ENCODE results near the gene ACHE.
A peak's percentile ranks its signal among the peaks of the same experiment; 100 is the strongest.

ACHE gene

DNA sequence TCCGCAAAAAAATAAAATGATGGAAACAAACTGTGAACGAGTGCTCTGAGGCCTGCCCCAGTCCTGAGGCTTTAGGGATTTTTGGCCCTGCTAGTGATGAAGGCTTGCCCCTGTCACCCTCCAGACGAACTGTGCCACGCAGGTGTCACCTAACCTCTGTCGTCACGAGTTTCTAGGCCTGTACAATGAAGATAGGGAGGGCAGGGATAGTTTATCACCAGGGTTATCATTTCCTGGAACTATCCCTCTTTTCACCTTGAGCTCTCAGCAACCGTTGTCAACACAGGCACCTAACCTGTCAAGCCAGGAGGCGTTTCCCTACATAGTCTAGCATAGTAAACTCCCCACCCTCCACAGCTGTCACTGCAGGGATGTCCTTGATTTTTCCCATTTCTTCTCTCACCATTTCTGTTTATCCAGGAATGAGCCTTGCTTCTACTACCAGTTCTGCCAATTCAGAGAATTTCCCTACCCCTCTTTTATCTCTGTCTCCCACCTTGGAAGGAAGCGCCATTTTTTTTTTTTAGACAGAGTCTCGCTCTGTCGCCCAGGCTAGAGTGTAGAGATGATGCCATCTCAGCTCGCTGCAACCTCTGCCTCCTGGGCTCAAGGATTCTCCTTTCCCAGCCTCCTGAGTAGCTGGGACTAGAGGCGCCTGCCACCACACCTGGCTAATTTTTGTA, 2.2 kb upstream of the ACHE start:
- DNase-seq (ENCODE audit: low read depth in 2 of 3, low spot score in 1 of 3) = no peak

DNA sequence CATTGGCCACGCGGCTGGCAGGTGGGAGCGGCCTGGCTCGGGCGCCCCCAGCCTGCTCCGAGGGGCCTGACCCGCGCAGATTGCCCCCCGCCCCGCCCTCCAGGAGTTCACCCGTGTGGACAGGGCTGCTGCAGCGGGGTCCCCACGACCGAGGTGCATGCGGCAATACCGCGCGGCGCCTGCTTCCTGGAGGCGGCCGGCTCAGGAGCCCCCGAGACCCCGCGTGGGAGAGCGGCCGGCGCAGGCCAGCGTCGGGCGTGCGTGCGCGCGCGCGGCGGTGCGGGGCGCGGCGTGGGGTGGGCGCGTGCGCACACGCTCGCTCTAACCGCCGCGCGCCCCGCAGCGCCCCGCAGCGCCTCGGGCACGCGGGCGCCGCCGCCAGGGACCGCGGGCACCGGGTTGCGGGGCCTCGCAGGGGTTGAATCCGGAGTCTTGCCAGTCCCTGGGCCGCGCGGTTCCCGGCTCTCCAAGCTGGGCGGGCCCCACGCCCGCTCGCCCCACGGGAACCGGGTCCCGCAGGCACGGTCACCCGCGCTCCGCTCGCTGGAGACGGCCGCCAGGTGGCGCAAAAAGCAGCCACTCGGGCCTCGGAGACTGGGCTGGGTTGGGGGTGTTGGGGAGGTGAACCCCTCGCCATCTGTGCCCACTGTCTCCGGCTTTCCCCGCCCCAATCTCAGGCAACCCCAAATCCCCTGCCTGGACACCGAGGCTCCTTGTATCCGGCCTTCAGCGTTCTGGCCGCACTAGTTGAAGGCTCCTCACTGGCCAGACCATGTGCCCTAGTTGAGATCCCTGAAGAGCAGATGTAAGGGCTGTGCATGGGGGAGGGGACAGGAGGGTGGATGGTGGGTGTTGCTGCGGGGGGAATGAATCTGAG, 1.3 kb upstream of the ACHE start:
- DNase-seq (ENCODE audit: low read depth in 2 of 3, low spot score in 1 of 3) = no peak

DNA sequence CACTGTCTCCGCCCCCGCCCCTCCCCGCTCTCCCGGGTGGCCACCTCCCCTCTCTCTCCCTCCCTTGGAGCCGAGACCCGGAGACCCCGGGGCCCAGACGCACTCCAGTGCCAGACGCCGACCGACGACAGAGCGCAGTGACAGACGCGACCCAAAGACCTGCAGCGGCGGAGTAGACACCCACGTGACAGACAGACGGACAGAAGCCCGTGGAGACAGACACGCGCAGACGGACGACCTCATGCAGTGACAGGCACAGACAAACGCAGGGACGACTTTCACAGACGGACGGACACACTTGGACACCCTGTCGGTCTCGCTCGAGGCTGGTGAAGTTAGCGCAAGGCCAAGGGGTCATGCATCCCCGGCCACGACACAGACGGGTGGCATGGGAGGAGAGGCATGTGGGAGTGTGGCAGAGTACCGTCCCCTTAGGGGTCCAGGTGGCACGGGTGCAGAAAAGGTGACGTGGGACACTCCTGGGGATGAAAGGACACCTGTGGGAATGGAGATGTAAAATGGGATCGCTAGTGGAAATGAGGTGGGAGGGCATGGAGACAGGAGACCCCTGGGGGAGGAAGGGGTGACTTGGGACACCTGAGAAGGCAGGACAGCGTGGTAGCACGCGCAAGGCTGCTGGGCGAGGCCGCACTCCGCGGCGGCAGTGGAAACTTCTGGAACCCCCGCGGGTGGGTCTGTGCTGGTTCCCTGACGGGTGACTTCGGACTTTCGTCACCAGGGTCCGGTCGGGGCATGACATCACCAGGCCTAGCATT, 456 bp upstream of the ACHE start:
- no peak for DNase-seq (ENCODE audit: low read depth in 2 of 3, low spot score in 1 of 3)

DNA sequence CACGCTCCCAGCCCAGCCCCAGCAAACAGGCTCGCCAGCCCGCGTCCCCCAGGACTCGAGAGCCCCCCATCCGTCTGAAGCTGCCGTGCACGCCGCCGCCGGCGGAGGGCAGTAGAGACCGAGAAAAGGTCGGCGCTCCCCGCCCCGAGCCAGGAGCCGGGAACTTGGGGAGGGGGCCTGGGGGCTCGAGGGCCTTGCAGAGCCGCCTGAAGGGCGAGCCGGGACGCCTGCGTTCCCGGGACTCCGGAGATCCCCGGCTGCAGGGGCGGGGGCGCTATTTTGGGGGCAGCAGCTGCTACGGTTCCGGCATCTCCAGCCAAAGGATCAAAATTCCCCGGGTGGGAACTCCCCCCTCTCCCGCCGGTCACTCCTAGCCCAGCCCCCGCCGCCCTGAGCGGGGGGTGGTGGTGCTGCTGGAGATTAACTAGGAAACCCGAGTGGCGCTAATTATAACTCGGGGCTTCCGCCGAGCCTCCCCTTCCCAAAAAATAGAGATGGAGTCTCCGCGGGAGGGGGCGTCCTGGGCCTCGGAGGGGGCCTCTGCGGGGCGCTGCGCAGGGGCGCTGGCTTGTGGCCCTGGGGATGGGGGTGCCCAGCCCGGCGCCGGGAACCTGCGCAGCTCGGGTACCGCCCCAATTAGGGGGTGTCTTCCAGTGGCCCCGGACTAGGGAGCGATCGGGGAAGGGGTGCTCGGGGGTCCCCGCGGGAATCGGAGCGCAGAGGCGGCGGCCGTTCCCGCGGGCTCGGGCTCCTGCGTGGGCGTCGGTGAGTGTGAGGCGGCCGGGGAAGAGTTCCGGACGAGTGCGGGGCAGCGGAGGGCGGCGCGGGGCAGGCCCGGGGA, 608 bp downstream of the ACHE start:
- peak in 1 of 3 donors; percentile 45 for DNase-seq (ENCODE audit: low read depth in 2 of 3, low spot score in 1 of 3)

DNA sequence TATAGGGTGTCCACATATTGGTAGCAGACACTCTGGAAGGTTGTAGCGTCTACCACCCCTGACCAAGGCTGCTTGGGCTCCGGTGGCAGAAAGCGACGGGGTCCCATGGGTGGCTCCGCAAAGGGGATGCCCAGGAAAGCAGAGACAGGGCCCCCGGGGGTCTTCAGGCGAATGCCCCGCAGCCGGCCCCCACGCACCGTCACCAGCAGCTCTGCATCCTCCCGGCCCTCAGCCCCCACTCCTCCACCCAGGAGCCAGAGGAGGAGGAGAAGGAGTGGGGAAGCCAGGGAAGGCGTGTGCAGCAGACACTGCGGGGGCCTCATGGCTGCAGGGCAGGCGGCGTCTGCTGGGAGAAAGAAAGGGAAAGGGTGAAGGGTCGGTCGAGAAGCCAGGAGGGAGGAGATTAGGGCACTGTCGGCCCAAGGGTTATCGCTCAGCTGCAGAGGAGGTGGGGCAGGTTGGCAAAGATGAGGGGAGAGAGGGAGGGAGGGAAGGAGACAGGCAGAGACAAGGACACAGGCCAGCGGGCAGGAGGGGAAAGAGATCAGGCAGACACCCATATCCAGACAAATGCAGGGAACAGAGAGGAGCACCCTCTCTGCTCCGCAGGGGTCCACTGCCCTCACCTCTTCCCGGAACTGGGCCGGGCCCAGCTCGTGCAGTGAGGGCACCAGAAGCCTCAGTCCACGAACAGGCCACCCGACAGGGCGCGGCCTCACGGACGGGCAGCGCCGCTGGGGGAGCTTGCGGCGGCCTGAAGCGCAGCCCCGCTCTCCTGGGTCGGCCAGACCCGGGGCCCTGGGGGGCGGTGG, 1.6 kb downstream of the ACHE start:
- DNase-seq (ENCODE audit: low read depth in 2 of 3, low spot score in 1 of 3) = no peak

DNA sequence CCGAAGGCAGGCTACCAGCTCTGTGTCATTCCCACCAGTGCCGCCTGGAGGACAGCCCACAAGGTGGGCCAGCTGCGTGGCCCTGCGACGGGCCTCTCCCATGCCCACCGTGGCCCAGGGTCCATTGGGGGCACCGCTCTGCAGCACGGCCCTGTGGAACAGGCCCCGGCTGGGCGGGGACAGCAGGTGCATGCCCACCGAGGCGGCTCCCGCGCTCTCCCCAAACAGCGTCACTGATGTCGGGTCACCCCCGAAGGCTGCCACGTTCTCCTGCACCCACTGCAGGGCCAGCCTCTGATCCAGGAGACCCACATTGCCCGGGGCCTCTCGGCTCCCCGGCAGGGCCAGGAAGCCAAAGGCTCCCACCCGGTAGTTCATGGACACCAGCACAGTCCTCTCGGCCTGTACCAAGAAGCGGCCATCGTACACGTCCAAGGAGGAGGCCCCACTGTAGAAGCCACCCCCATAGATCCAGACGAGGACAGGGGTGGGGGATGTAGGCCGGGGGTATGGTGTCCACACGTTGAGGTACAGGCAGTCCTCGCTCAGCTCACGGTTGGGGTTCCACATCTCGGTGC, 2.3 kb downstream of the ACHE start:
- no peak for DNase-seq (ENCODE audit: low read depth in 2 of 3, low spot score in 1 of 3)

DNA sequence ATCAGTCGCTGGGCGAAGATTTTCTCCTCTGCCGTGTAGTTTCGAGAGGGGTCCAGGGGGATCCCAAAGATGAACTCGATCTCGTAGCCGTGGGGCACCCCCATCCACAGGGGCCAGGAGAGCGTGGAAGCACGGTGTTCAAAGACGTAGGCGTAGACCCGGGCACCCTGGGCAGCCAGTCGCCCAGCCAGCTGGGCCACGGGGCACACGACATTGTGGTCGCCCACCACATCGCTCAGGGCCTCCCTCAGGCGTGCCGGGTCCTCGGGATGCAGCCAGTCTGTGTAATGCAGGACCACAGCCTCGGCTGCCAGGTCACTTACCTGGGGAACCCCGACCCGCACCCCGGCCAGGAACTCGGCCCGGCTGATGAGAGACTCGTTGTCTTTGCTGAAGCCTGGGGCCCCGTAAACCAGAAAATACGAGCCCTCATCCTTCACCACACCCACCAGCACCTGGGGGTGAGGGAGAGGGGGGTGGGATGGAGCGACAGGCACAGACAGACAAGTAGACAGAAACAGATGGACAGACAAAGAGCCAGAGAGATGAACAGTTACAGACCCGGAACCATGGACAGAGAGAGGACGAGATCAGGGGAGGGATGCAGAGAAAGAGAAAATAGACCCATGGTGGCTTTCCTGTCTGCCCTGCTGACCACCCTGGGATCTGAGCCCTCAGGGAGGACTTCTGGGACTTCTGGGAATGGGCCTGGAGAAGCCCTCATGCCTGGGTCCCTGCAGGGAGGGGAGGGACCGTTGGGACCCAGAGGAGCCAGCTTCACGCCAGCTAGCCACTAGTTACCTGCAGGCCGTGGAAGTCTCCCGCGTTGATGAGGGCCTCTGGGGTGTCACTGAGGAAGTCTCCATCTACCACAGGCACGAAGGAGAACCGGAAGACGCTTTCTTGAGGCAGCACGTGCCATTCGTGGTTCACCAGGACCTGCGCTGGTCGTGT, 3.0 kb downstream of the ACHE start:
- DNase-seq (ENCODE audit: low read depth in 2 of 3, low spot score in 1 of 3) = no peak

DNA sequence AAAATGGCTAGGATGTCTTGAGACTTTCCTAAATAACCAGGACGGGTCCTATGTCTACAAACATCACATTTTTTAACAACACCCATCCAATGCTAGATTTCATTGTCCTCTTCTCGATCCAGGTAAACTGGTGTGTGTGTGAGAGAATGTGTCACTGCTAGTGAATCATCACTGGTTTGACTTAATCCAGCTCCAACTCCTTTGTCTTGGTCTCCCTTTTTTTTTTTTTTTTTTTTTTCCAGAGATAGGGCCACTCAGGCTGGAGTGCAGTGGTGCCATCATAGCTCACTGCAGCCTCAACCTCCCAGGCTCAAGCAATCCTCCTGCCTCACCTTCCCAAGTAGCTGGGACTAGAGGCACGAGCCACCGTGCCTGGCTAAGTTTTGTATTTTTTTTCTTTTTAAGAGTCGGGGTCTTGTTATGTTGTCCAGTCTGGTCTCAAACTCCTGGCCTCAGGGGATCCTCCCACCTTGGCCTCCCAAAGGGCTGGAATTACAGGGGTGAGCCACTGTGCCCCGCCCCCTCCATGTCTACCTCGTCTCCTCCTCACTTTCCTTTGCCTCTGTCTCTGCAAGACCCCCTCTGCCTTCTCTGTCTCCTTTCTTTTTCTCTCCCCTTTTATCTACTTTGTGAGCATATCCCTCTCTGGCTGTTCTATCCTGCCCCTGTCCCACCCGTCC, 4.0 kb downstream of the ACHE start:
- no peak for DNase-seq (ENCODE audit: low read depth in 2 of 3, low spot score in 1 of 3)

DNA sequence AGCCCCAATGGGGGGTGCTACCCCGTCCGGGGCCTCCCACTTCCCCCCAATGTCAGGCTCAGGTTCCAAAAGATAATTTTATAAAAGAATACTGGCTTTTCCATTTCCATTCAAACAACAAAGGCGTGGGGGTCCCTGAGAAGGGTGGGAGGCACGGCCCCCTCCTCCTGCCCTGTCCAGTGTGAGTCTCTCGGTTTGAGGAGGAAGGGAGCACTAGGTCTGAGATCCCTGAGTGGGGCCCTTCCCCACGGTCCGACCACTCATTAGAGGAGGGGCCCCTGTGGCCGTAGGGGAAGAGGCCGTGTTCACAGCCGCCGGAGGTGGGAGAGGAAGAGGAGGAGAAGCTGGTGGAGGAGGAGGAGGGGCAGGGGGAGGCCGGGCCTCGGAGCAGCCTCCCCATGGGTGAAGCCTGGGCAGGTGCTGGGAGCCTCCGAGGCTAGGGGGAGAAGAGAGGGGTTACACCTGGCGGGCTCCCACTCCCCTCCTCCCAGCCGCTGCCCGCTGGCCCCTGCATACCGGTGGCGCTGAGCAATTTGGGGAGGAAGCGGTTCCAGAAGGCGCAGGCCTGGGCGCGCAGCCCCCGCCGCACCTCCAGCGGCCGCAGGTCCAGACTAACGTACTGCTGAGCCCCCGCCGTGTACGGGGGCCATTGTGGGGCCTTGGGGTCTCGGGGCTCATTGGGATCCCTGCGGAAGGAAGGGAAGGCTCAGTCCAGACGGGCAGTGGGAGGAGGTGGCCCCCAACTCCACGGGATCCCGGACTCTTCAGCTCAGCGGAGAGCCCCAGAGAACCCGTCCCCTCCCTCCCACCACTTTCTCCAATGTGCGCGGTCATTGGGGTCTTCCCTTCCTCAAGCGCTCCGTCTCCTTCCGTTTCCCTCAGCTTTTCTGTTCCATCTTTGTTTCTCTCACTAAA, 4.8 kb downstream of the ACHE start:
- DNase-seq (ENCODE audit: low read depth in 2 of 3, low spot score in 1 of 3) = no peak

DNA sequence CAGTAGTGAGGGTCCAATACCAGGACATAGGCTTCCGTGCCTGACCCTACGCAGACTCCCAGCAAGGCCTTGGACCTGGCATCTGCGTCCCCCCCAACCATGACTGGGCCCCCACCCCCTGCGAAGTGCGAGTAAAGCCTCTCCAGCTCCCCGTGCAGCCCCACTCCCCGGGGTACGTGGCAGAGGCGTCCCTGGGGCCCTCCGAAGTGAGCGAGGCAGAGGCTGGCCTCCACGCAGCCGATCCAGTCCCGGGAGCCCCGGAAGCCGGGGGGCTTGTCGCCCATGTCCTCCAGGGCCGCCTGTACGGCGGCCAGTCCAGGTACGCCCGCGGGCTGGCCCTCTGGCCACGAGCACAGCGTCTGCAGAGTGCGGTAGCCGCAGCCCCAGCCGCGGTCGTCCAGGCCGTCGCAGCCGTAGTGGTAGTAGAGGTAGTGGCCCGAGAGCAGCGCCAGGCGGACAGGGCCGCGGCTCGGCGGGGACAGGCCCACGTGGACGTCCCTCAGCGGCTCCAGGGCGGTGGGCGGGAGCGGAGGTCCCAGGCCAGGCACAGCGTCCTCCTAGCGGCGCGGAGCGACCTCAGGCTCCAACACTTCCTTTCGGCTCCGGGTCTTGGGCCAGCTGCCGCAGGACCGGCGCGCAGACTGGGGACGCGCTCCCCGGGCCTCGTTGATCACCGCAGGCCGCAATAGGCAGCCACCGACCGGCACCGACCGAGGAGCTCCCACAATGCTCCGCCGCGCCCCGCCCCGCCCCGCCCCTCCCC, 6.5 kb downstream of the ACHE start, which contains the start of gene UFSP1:
Gene UFSP1, minus strand, starts transcription at position 728 of the 763 bp plus-strand sequence. Its CDS starts 444 bp downstream, at position 284.
- DNase-seq (ENCODE audit: low read depth in 2 of 3, low spot score in 1 of 3) = no peak

DNA sequence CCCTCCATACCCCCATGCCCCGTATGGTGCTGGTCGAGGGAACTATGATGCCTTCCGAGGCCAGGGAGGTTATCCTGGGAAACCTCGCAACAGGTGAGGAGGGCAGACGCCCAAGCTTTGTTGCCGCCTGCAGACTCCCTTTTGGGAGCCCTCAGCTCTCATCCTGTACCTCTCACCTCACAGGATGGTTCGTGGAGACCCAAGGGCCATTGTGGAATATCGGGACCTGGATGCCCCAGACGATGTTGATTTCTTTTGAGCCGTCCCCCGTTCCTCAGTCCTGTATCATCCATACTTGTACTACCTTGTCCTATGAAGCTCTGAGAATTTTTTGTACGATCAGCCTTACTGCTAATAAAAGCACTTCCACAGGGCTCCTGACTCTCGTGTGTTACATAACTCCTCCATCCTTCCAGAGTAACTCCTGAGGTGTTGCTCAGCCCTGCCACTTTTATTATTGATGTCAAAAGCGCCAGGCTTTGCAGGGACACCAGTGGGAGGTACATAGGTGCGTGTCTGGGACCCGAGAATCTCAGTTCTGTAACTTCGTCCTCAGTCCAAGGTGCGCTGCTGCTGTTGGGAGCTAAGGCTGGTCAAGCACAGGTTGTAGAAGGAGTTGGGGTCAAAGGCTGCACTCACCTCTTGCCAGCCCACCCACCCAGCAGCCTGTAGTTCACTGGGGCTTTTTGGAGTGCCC, 7.2 kb downstream of the ACHE start:
- no peak for DNase-seq (ENCODE audit: low read depth in 2 of 3, low spot score in 1 of 3)

DNA sequence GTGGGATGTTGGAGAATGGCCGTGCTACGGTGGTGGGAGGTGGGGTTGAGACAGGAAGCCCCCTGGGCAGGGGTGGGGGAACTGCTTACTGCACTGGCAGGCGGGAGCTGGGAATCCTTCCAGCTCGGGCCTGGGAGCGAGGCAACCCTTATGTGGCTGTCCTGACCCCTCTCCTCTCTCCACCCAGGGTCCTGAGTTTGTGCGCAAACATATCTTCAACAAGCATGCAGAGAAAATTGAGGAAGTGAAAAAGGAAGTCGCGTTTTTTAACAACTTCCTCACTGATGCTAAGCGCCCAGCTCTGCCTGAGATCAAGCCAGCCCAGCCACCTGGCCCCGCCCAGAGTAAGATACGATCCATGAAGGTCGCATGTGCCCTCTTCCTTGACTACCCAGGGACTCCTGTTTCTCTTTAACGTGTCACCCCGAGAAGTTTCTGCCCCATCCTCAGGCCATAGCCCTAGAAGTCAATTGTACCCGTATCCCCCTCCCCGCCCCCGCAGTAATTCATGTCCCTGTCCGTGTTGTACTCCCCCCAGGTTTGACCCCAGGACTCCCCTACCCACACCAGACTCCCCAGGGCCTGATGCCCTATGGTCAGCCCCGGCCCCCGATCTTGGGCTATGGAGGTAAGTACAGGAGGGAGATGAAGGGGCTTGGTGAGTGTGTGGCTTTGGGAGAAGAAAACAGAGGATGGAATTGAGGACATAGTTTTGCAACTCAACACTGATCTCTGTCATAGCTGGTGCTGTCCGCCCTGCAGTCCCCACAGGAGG, 8.0 kb downstream of the ACHE start:
- no peak for DNase-seq (ENCODE audit: low read depth in 2 of 3, low spot score in 1 of 3)

DNA sequence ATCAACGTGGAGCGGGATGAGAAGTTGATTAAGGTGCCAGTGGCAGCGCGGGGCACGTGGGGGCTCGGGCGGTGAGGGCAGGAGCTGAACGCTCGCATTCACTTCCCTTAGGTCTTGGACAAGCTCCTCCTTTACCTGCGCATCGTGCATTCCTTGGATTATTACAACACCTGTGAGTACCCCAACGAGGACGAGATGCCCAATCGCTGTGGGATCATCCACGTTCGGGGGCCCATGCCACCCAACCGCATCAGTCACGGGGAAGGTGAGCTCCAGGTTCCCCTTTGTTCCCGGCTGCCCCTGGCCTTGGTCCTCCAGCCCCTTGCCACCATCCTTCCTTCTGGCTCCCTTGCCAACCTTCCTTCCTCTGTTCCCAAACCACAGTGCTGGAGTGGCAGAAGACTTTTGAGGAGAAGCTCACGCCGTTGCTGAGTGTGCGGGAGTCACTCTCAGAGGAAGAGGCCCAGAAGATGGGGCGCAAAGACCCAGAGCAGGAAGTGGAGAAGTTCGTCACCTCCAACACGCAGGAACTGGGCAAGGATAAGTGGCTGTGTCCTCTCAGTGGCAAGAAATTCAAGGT, 8.7 kb downstream of the ACHE start:
- no peak for DNase-seq (ENCODE audit: low read depth in 2 of 3, low spot score in 1 of 3)

DNA sequence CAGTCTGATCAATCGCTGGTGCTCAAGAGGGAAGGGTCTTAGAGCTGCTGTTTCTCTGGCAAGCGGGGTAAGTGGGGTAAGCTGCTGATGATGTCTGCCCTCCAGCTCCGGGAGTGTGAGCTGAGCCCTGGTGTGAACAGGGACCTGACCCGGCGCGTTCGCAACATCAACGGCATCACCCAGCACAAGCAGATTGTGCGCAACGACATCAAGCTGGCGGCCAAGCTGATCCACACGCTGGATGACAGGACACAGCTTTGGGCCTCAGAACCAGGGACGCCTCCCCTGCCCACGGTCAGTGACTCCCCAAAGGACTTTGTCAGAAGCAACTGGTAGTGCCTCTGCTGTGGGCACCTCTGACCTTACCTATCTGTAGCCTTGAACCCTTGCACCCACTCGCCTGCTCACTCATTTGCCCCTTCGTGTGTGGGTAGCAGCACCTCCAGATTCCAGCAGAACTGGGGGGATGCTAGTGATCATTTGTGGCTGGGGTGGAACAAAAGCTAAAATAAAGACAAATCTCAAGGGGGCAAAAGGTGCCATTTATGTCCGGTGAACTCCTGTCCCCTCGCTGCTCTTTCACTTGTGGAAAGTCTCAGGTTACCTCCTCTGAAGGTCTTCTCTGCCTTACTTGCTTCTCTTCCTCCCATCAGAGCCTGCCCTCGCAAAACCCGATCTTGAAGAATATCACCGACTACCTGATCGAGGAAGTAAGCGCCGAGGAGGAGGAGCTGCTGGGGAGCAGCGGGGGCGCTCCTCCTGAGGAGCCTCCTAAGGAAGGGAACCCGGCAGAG, 9.3 kb downstream of the ACHE start:
- no peak for DNase-seq (ENCODE audit: low read depth in 2 of 3, low spot score in 1 of 3)

Measured in stimulated activated CD4-positive, alpha-beta T cell treated with anti-CD3 and anti-CD28 coated beads, Interleukin-12 subunit alpha, Interleukin-12 subunit beta, amount 100 ng/mL, for 48 hours (primary cell).